GM12878 (cell line): ENCODE measurements around the gene DDHD1.

Source experiments
- EP300 ChIP-seq, 2 experiments: fragments of 150-350 bp in 1 of 2; IDR thresholded peaks; 2 replicates each; pipeline ENCODE4 v1.6.1; 2011 to 2012; ENCODE audit warnings: low read depth in 2 of 2, low read length in 2 of 2, borderline replicate concordance in 1 of 2, improper control_type of control experiment in 1 of 2, inconsistent platforms in 1 of 2; ENCODE audit not compliant: control insufficient read depth in 1 of 2
- TF ChIP-seq, protein P1 (sequence below), 3 experiments: IDR thresholded peaks in 2 of 3; conservative IDR thresholded peaks in 1 of 3; 2 replicates each; pipeline ENCODE4 v1.5.1; 2011; ENCODE audit warnings: low read depth in 3 of 3, low read length in 3 of 3, mild to moderate bottlenecking in 3 of 3, control low read depth in 2 of 3, moderate library complexity in 2 of 3, inconsistent platforms in 1 of 3, mixed read lengths in 1 of 3; ENCODE audit not compliant: control insufficient read depth in 2 of 3, insufficient read depth in 1 of 3; ENCODE audit errors: extremely low read depth in 1 of 3

- TF ChIP-seq, protein P1, sequence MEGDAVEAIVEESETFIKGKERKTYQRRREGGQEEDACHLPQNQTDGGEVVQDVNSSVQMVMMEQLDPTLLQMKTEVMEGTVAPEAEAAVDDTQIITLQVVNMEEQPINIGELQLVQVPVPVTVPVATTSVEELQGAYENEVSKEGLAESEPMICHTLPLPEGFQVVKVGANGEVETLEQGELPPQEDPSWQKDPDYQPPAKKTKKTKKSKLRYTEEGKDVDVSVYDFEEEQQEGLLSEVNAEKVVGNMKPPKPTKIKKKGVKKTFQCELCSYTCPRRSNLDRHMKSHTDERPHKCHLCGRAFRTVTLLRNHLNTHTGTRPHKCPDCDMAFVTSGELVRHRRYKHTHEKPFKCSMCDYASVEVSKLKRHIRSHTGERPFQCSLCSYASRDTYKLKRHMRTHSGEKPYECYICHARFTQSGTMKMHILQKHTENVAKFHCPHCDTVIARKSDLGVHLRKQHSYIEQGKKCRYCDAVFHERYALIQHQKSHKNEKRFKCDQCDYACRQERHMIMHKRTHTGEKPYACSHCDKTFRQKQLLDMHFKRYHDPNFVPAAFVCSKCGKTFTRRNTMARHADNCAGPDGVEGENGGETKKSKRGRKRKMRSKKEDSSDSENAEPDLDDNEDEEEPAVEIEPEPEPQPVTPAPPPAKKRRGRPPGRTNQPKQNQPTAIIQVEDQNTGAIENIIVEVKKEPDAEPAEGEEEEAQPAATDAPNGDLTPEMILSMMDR (IDR thresholded peaks at IDR 0.05 in 2 of 3, conservative IDR thresholded peaks at IDR 0.05 in 1 of 3; ENCODE audit: control insufficient read depth in 2 of 3, extremely low read depth in 1 of 3, insufficient read depth in 1 of 3, low read depth in 3 of 3, low read length in 3 of 3), result no peak
- TF ChIP-seq EP300 (IDR thresholded peaks at IDR 0.05; ENCODE audit: borderline replicate concordance in 1 of 2, control insufficient read depth in 1 of 2, low read depth in 2 of 2, low read length in 2 of 2), result no peak
Observed at GRCh38 chr14:53175375-53175774, 22.3 kb upstream of the DDHD1 start.
